Immature natural killer cell (primary cell): ENCODE results near the gene RETREG3. TPM values are rescaled to one million over a fixed set of nuclear protein-coding genes. Genes with fewer than 3 reads are reported as not detected.

Experiments used
- DNase-seq, 3 donors: peaks; one replicate each; pipeline ENCODE4 v3.0.0; 2022; ENCODE audit warnings: mixed read lengths in 1 of 3
- H3K27ac Mint-ChIP-seq, 6 donors: one replicate each; pipeline ENCODE4 v1.8.0; 2020; ENCODE audit warnings: mixed read lengths in 6 of 6, mild to moderate bottlenecking in 5 of 6, inconsistent platforms in 4 of 6, moderate library complexity in 3 of 6
- H3K27me3 Mint-ChIP-seq, 3 donors: one replicate each; pipeline ENCODE4 v1.8.0; 2020 to 2021; ENCODE audit warnings: low read depth in 3 of 3, mild to moderate bottlenecking in 3 of 3, mixed read lengths in 3 of 3, moderate library complexity in 3 of 3, inconsistent platforms in 1 of 3
- H3K36me3 Mint-ChIP-seq, 3 donors: one replicate each; pipeline ENCODE4 v1.8.0; 2020; ENCODE audit warnings: mixed read lengths in 3 of 3, inconsistent platforms in 2 of 3, mild to moderate bottlenecking in 2 of 3
- H3K4me1 Mint-ChIP-seq, 2 donors: one replicate each; pipeline ENCODE4 v1.8.0; 2020; ENCODE audit warnings: inconsistent platforms in 2 of 2, mild to moderate bottlenecking in 2 of 2, mixed read lengths in 2 of 2, moderate library complexity in 1 of 2
- H3K4me3 Mint-ChIP-seq, 5 donors: one replicate each; pipeline ENCODE4 v1.8.0; 2020; ENCODE audit warnings: mild to moderate bottlenecking in 5 of 5, mixed read lengths in 5 of 5, inconsistent platforms in 3 of 5, moderate library complexity in 3 of 5
- H3K9me3 Mint-ChIP-seq, 6 donors: one replicate each; pipeline ENCODE4 v1.8.0; 2020; ENCODE audit warnings: mild to moderate bottlenecking in 6 of 6, mixed read lengths in 6 of 6, inconsistent platforms in 4 of 6, moderate library complexity in 3 of 6
- polyA plus RNA-seq, 3 donors: library from polyadenylated mRNA; unstranded; fragments of 300-500 nt; fragmentation: Illumina TruSeq; gene quantifications; one replicate each; pipeline ENCODE4 v1.2.3, GENCODE V29; 2021

The RETREG3 gene
- polyA plus RNA-seq, 3 donors from 2014 or later = 132 to 168 (median 133) TPM

GRCh38 chr17:42603318-42603717, 5.9 kb downstream of the RETREG3 start:
- Mint-ChIP-seq H3K27me3 (peaks cover 0 to 2% (median 2%) of the 10 kb centered on the region in 3 donors), H3K27ac (peak overlapping the region in 3 of 6 donors; percentile 33 to 82 (median 39)), H3K4me3 (peak overlapping the region in 2 of 5 donors; percentile 3 to 33), H3K36me3 (peaks cover 0 to 21% (median 3%) of the 10 kb centered on the region in 3 donors), H3K4me1 (peaks cover 68 to 83% of the 10 kb centered on the region in 2 donors), H3K9me3 (no peaks in the 10 kb centered on the region)
- no peak for DNase-seq

- peak overlapping the region in 2 of 6 donors; percentile 0 to 19 for H3K27ac Mint-ChIP-seq
- no peak for DNase-seq
- no peaks in the 10 kb centered on the region for H3K9me3 Mint-ChIP-seq
- H3K27me3 Mint-ChIP-seq = peaks cover 0 to 2% (median 2%) of the 10 kb centered on the region in 3 donors
- peaks cover 32 to 48% of the 10 kb centered on the region in 2 donors for H3K4me1 Mint-ChIP-seq
- H3K36me3 Mint-ChIP-seq = peaks cover 3 to 16% (median 4%) of the 10 kb centered on the region in 3 donors
- H3K4me3 Mint-ChIP-seq = no peak overlapping the region
Measured at GRCh38 chr17:42598905-42599304, 10.3 kb downstream of the RETREG3 start.

- no peaks in the 10 kb centered on the region for H3K9me3 Mint-ChIP-seq
- peaks cover 26 to 44% of the 10 kb centered on the region in 2 donors for H3K4me1 Mint-ChIP-seq
- peak overlapping the region in 1 of 6 donors; percentile 68 for H3K27ac Mint-ChIP-seq
- peaks cover 0 to 2% (median 2%) of the 10 kb centered on the region in 3 donors for H3K27me3 Mint-ChIP-seq
- no peak overlapping the region for H3K4me3 Mint-ChIP-seq
- no peak for DNase-seq
- H3K36me3 Mint-ChIP-seq = peaks cover 3 to 11% (median 4%) of the 10 kb centered on the region in 3 donors
Measured at GRCh38 chr17:42596386-42596785, 12.8 kb downstream of the RETREG3 start.

GRCh38 chr17:42591411-42591810, 17.8 kb downstream of the RETREG3 start:
- H3K36me3 Mint-ChIP-seq = peaks cover 6 to 27% (median 13%) of the 10 kb centered on the region in 3 donors
- no peak overlapping the region for H3K4me3 Mint-ChIP-seq
- H3K4me1 Mint-ChIP-seq = peaks cover 10 to 19% of the 10 kb centered on the region in 2 donors
- peak overlapping the region in 1 of 6 donors; percentile 57 for H3K27ac Mint-ChIP-seq
- no peaks in the 10 kb centered on the region for H3K27me3 Mint-ChIP-seq
- H3K9me3 Mint-ChIP-seq = no peaks in the 10 kb centered on the region
- no peak for DNase-seq

GRCh38 chr17:42590886-42591285, 18.3 kb downstream of the RETREG3 start:
- H3K27ac Mint-ChIP-seq = no peak overlapping the region
- no peaks in the 10 kb centered on the region for H3K9me3 Mint-ChIP-seq
- no peaks in the 10 kb centered on the region for H3K27me3 Mint-ChIP-seq
- H3K4me1 Mint-ChIP-seq = peaks cover 9 to 15% of the 10 kb centered on the region in 2 donors
- peaks cover 6 to 28% (median 10%) of the 10 kb centered on the region in 3 donors for H3K36me3 Mint-ChIP-seq
- DNase-seq = no peak
- no peak overlapping the region for H3K4me3 Mint-ChIP-seq

- Mint-ChIP-seq H3K9me3 (no peaks in the 10 kb centered on the region), H3K27me3 (no peaks in the 10 kb centered on the region), H3K4me1 (peaks cover 2 to 4% of the 10 kb centered on the region in 2 donors), H3K36me3 (peaks cover 6 to 51% (median 17%) of the 10 kb centered on the region in 3 donors), H3K4me3 (no peak overlapping the region), H3K27ac (peak overlapping the region in 3 of 6 donors; percentile 36 to 62 (median 58))
- DNase-seq = no peak
Measured at GRCh38 chr17:42586514-42587230, 22.5 kb downstream of the RETREG3 start.

GRCh38 chr17:42585353-42585752, 23.8 kb downstream of the RETREG3 start:
- DNase-seq = no peak
- peaks cover 6 to 45% (median 17%) of the 10 kb centered on the region in 3 donors for H3K36me3 Mint-ChIP-seq
- H3K27me3 Mint-ChIP-seq = no peaks in the 10 kb centered on the region
- no peaks in the 10 kb centered on the region for H3K9me3 Mint-ChIP-seq
- peaks cover 0 to 4% of the 10 kb centered on the region in 2 donors for H3K4me1 Mint-ChIP-seq
- H3K27ac Mint-ChIP-seq = peak overlapping the region in 1 of 6 donors; percentile 14
- no peak overlapping the region for H3K4me3 Mint-ChIP-seq

- peaks cover 6 to 45% (median 17%) of the 10 kb centered on the region in 3 donors for H3K36me3 Mint-ChIP-seq
- H3K4me1 Mint-ChIP-seq = peaks cover 0 to 4% of the 10 kb centered on the region in 2 donors
- no peak overlapping the region for H3K4me3 Mint-ChIP-seq
- no peak for DNase-seq
- H3K27ac Mint-ChIP-seq = peak overlapping the region in 1 of 6 donors; percentile 63
- H3K9me3 Mint-ChIP-seq = no peaks in the 10 kb centered on the region
- H3K27me3 Mint-ChIP-seq = no peaks in the 10 kb centered on the region
Measured at GRCh38 chr17:42584880-42585279, 24.3 kb downstream of the RETREG3 start.

GRCh38 chr17:42581744-42582270, 27.4 kb downstream of the RETREG3 start:
- H3K27me3 Mint-ChIP-seq = peaks cover 0 to 3% (median 0%) of the 10 kb centered on the region in 3 donors
- no peaks in the 10 kb centered on the region for H3K9me3 Mint-ChIP-seq
- peaks cover 20% of the 10 kb centered on the region in 2 donors for H3K4me1 Mint-ChIP-seq
- H3K27ac Mint-ChIP-seq = no peak overlapping the region
- peaks cover 0 to 32% (median 11%) of the 10 kb centered on the region in 3 donors for H3K36me3 Mint-ChIP-seq
- no peak for DNase-seq
- H3K4me3 Mint-ChIP-seq = no peak overlapping the region

GRCh38 chr17:42579794-42580551, 29.2 kb downstream of the RETREG3 start:
- H3K9me3 Mint-ChIP-seq = no peaks in the 10 kb centered on the region

GRCh38 chr17:42578282-42578869, 30.8 kb downstream of the RETREG3 start:
- no peaks in the 10 kb centered on the region for H3K9me3 Mint-ChIP-seq
- H3K27me3 Mint-ChIP-seq = peaks cover 0 to 7% (median 0%) of the 10 kb centered on the region in 3 donors
- H3K36me3 Mint-ChIP-seq = peaks cover 6 to 18% (median 7%) of the 10 kb centered on the region in 3 donors
- peaks cover 33 to 44% of the 10 kb centered on the region in 2 donors for H3K4me1 Mint-ChIP-seq
- peak overlapping the region; percentile 96 to 100 (median 99) for H3K4me3 Mint-ChIP-seq
- H3K27ac Mint-ChIP-seq = peak overlapping the region; percentile 89 to 98 (median 98)
- peak; percentile 50 to 55 (median 53) for DNase-seq

More at GRCh38 chr17:42579794-42580551, 29.2 kb downstream of the RETREG3 start:
- Mint-ChIP-seq H3K4me3 (peak overlapping the region in 3 of 5 donors; percentile 30 to 44 (median 33)), H3K4me1 (peaks cover 30 to 36% of the 10 kb centered on the region in 2 donors), H3K27ac (peak overlapping the region in 4 of 6 donors; percentile 10 to 80 (median 51)), H3K36me3 (peaks cover 0 to 20% (median 3%) of the 10 kb centered on the region in 3 donors), H3K27me3 (peaks cover 0 to 5% (median 0%) of the 10 kb centered on the region in 3 donors)
- DNase-seq = no peak

- peaks cover 9 to 17% (median 14%) of the 10 kb centered on the region in 3 donors for H3K36me3 Mint-ChIP-seq
- peaks cover 0 to 8% (median 0%) of the 10 kb centered on the region in 3 donors for H3K27me3 Mint-ChIP-seq
- H3K4me1 Mint-ChIP-seq = peaks cover 35 to 51% of the 10 kb centered on the region in 2 donors
- peak within 1 kb of the TSS; percentile 96 to 100 (median 99) for H3K4me3 Mint-ChIP-seq
- DNase-seq = peak; percentile 88 to 90 (median 89)
- H3K9me3 Mint-ChIP-seq = no peaks in the 10 kb centered on the region
- peak within 1 kb of the TSS; percentile 89 to 98 (median 98) for H3K27ac Mint-ChIP-seq
Measured at GRCh38 chr17:42577532-42578281, 31.5 kb downstream of the RETREG3 start, which contains the start of gene PSMC3IP. Gene PSMC3IP (minus strand): TSS chr17:42577729. CDS start chr17:42577686, 43 bp downstream.
